ENCODE data around the gene SLC29A3. TPM values are rescaled to one million over a fixed set of nuclear protein-coding genes. Genes with fewer than 3 reads are reported as not detected.

SLC29A3 gene
- total and polyA plus RNA-seq, 2 of the 8 experiments (the other 6 are each of a cell fraction or from before 2014, with no cell fraction given) = 14.0 to 24.6 TPM

DNA sequence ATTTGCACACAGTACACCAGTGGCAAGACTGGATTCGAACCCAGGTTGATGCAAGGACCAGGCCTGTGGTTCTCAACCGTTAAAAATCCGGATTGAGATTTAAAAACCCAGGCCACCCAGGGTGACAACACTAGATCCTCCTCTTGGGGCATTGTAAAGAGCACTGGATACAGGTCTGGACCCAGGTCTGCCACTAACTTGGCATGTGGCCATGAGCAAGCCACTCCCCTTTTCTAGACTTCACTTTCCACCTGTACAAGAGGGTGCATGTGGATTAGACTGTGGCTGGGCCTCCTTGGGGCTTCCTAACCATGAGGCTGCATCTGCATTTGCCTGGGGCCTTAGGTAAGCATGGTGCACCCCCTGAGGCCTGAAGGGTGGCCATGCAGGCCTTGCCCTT lies 21.7 kb upstream of the SLC29A3 start:
- no peak for FAIRE-seq
- CTCF ChIA-PET (ENCODE audit: partially characterized antibody) = interaction anchor here (1.3 kb wide), 1 partner anchor 12 kb away, joined by 5 read pairs; no protein-coding TSS in a partner anchor

More for the DNA sequence above, 21.7 kb upstream of the SLC29A3 start:
- no peak overlapping the region for H2BK12ac ChIP-seq (ENCODE audit: low read depth, low read length)
- no peaks in the 10 kb centered on the region for H3K9me3 ChIP-seq (ENCODE audit: insufficient read depth in 2 of 2, low read depth in 1 of 2, low read length in 1 of 2)
- WGBS, 2 experiments (ENCODE audit: extremely low coverage in 1 of 2, insufficient coverage in 1 of 2, insufficient read length in 1 of 2, insufficient replicate concordance in 2 of 2, low coverage in 1 of 2, low lambda C conversion rate in 2 of 2, missing lambda C conversion rate in 1 of 2) = 84% methylated on average over 3 of the region's 3 CpGs; no CpG with 5 or more reads in 1 of the 2 experiments
- peaks cover 2% of the 10 kb centered on the region; the same call in 1 of the 2 replicates for H3K23me2 ChIP-seq (ENCODE audit: low read depth, low read length)
- no peak overlapping the region for H3K14ac ChIP-seq (ENCODE audit: insufficient read length)
- no peaks in the 10 kb centered on the region for H3K79me1 ChIP-seq (ENCODE audit: low read depth, low read length)
- no peak overlapping the region for H2BK120ac ChIP-seq (replicated peaks; ENCODE audit: low read depth, low read length)
- POLR2A ChIA-PET (ENCODE audit: partially characterized antibody) = no interaction called here
- no peaks in the 10 kb centered on the region for H3K79me2 ChIP-seq (ENCODE audit: control insufficient read depth in 1 of 2, insufficient read depth in 2 of 2, low read length in 2 of 2)
- no peaks in the 10 kb centered on the region; a peak in 1 of 7 replicates for H3K4me1 ChIP-seq (replicated peaks in 1 of 4; ENCODE audit: control insufficient read depth in 3 of 4, insufficient read depth in 4 of 4, low read length in 3 of 4)
- no peak overlapping the region for H2BK15ac ChIP-seq (ENCODE audit: low read length)
- H3K27me3 ChIP-seq (replicated peaks in 1 of 4; ENCODE audit: control insufficient read depth in 3 of 4, extremely low read depth in 1 of 4, insufficient read depth in 3 of 4, low read length in 3 of 4) = no peaks in the 10 kb centered on the region
- DNase-seq (ENCODE audit: low read depth in 1 of 2, low spot score in 2 of 2) = no peak
- H2BK20ac ChIP-seq (ENCODE audit: low read length) = no peak overlapping the region
- no peak overlapping the region for H2BK5ac ChIP-seq (ENCODE audit: low read depth, low read length)
- peaks cover 3 to 5% of the 10 kb centered on the region in 2 experiments for H4K20me1 ChIP-seq (replicated peaks in 1 of 2; ENCODE audit: control insufficient read depth in 1 of 2, insufficient read depth in 2 of 2, low read length in 2 of 2)
- no peak overlapping the region for H3K4me2 ChIP-seq (ENCODE audit: insufficient read depth in 1 of 2, low read depth in 2 of 2, low read length in 2 of 2)
- no peak overlapping the region for H3K18ac ChIP-seq (ENCODE audit: extremely low read depth, low read length)
- no peak overlapping the region for H4K8ac ChIP-seq (ENCODE audit: extremely low read depth, insufficient read depth, low read length)
- no peak overlapping the region for H2AK5ac ChIP-seq (ENCODE audit: low read depth, low read length)
- H2AFZ ChIP-seq (ENCODE audit: low read length) = no peak overlapping the region
- H4K91ac ChIP-seq (replicated peaks; ENCODE audit: insufficient read length, low read length) = no peak overlapping the region
- no peak overlapping the region for H3K4me3 ChIP-seq (ENCODE audit: extremely low read depth in 1 of 4, insufficient read depth in 2 of 4, low read depth in 3 of 4, low read length in 4 of 4)
- H3K56ac ChIP-seq (replicated peaks; ENCODE audit: insufficient read length, low read depth, low read length) = no peak overlapping the region
- no peak overlapping the region for H3K4ac ChIP-seq (replicated peaks; ENCODE audit: insufficient read length, low read depth, low read length)
- H3K23ac ChIP-seq (ENCODE audit: insufficient read length) = no peak overlapping the region
- no peak overlapping the region for H4K5ac ChIP-seq (ENCODE audit: insufficient read length, low read depth, low read length)
- no peak overlapping the region for H3K9ac ChIP-seq (replicated peaks in 1 of 4; ENCODE audit: extremely low read depth in 1 of 4, low read depth in 3 of 4, low read length in 3 of 4)
- no peak overlapping the region for H3K27ac ChIP-seq (ENCODE audit: low read depth, low read length)
- H3K36me3 ChIP-seq (ENCODE audit: control insufficient read depth in 2 of 4, insufficient read depth in 4 of 4, low read length in 3 of 4) = peaks cover 6 to 47% (median 31%) of the 10 kb centered on the region in 4 experiments; a peak in 7 of 8 replicates
- TF ChIP-seq SIX5 (IDR thresholded peaks at IDR 0.05; ENCODE audit: low read depth, low read length) (no peak), GABPA (IDR thresholded peaks at IDR 0.05; ENCODE audit: borderline replicate concordance, insufficient read depth, low read length) (no peak), CHD2 (IDR thresholded peaks at IDR 0.05; ENCODE audit: low read length) (no peak), RNF2 (IDR thresholded peaks at IDR 0.05; ENCODE audit: borderline replicate concordance, low read depth, low read length, missing control alignments, poor library complexity, severe bottlenecking) (no peak), CTBP2 (IDR thresholded peaks at IDR 0.05; ENCODE audit: borderline replicate concordance, insufficient read depth, insufficient read length, low read length) (no peak), CREB1 (IDR thresholded peaks at IDR 0.05) (no peak), RAD21 (IDR thresholded peaks at IDR 0.05 in 1 of 2, conservative IDR thresholded peaks at IDR 0.05 in 1 of 2; ENCODE audit: low read depth in 2 of 2, low read length in 2 of 2) (no peak), JUN (IDR thresholded peaks at IDR 0.05; ENCODE audit: low read depth, low read length) (no peak), BACH1 (IDR thresholded peaks at IDR 0.05; ENCODE audit: low read length) (no peak)

Data from H1 (cell line).